ELF-1 (cell line): ENCODE data around the gene COPG2.
"Not testable (repeated sequence)": the region's sequence is repeated elsewhere in the genome, so short reads cannot be mapped to it uniquely, and the experiment has no call there.

ENCODE experiments used
- DNase-seq: peaks from one replicate; pipeline ENCODE4 v3.0.0-alpha.2; 2016; ENCODE audit warnings: low read depth, low spot score

COPG2 gene

DNA sequence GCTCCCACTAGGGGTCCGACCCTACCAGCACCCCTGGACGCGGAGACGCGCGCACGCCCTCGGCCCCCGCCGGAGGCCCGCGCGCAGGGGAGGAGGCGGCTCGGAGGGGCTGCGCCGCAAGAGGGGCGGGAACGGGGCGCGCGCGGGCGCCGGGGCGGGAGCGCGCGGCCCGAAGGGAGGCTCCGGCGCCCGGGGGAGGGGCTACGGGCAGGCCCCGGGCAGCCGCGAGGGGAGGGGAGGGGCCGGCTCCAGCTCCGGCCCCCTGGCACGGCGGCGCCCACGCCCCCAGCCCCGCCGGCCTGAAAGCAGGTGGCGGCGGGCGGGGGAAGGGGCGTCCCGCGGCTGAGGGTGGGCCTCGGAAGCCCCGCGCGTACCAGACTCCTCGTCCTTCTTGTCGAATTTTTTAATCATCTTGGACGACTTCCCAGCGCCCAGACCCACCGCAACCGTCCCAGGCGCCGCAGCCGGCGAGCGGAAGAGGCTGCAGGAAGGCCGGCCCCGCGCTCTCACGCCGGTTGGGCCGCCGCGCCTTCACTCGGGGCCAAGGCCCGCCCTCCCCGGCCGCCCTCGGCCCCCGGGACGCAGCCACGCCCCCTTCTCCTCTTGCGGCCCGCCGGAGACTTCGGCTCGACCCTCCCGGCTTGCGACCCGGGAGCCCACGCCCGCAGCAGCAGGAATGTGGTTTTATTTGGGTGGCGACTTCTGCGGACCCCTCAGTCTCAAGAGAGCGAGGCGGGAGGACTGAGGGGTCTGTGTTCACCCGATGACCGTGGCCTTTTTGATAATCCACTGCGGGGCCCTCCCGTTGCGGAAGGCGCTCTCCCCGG is at the start of gene COPG2:
TSS of gene COPG2 (minus strand) at position 491 of the 827 bp plus-strand sequence. CDS start at position 411, 80 bp downstream.
- DNase-seq, result peak; percentile 92

DNA sequence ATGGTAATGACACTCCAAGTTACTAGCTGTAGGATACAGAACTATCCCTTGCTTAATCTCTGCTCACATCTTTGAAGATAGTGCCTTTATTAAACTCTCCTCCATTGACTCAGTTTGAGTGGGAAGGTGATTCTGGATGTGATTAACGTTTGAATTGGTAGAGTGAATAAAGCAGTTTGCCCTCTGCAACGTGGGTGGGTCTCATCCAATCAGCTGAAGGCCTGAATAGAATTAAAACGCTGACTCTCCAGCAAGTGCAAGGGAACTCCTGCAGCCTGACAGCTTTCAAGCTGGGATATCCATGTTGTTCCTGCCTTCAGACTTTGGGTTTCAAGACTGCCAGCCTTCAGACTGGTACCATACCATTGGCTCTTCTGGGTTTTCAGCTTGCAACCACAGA is 43.9 kb upstream of the COPG2 start:
- no peak for DNase-seq

- no peak for DNase-seq
Measured at GRCh38 chr7:130708766-130709165, 40.2 kb upstream of the COPG2 start.

- no peak for DNase-seq
Measured at GRCh38 chr7:130708001-130708400, 39.5 kb upstream of the COPG2 start.

DNA sequence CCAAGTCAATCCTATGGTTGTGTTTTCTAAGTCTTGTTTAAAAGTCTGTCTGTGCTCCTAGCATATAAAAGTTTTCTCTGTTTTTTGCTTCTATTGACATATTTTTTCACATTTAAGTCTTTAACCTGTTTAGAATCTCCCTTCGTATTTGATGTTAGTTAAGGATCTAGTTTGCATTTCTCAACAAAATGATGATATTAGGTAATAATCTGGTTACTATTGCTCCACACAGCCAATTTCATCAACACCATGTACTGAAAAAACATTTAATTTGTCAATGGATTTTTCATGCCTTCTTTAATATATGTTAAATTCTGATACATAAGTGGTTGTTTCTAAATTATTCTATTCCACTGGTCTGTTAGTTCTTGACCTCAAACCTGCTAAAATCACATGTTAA is 35.3 kb upstream of the COPG2 start:
- DNase-seq, result no peak

DNA sequence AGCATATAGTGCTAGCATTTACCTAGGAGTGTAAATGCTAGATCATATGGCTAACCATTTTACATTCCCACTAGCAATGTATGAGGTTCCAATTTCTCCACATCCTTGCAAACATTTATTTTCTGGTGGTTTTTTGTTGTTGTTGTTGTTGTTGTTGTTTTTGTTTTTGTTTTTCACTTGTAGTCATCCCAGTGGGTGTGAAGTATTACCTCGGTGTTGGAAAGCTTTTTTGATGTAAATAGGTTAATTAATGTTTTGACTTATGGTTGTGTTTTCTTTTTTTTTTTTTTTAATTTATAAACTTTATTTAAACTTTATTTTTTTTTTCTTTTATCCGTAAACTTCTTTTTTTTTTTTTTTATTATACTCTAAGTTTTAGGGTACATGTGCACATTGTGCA is 33.1 kb upstream of the COPG2 start:
- DNase-seq, result no peak

DNA sequence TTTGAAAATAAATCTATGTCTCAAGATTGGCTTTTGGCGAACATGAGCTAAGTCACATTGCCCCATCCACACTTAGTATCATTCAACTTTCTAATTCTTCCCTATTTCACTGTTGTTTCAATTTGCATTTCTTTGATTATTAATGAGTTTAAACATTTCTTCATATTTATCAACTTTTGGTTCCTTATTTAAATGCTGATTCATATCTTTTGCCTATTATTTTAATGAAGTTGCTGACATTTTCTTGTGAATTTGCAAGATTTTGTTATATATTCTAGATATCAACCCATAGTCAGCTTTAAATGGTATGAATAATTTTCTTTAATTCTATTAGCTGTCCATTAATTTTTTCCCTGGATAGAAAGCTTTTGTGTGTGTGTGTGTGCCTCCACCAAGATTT is 32.2 kb upstream of the COPG2 start:
- no peak for DNase-seq

GRCh38 chr7:130699686-130700085 is 31.1 kb upstream of the COPG2 start:
- no peak for DNase-seq

DNA sequence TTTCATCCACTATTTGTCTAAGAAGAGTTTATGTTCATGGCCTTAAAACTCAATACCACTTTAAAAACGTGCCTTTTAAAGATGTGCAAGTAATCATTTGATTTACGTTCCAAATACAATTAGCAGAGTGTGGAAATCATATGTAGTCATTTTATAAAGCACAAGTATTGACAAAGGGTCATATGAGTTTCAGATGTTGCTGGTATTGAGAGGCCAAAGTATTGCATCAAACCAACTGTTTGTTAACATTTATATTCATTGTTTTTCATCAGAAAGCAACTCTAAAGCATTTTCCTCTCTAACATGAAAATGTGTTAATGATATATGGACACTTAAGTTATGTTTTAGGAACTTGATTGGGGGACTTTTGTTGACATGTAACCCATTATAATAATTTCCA is 29.3 kb upstream of the COPG2 start:
- DNase-seq, result no peak

- DNase-seq, result no peak
Measured at GRCh38 chr7:130695840-130696239, 27.3 kb upstream of the COPG2 start.

GRCh38 chr7:130692396-130692795 is 23.8 kb upstream of the COPG2 start:
- DNase-seq, result not testable (repeated sequence)

DNA sequence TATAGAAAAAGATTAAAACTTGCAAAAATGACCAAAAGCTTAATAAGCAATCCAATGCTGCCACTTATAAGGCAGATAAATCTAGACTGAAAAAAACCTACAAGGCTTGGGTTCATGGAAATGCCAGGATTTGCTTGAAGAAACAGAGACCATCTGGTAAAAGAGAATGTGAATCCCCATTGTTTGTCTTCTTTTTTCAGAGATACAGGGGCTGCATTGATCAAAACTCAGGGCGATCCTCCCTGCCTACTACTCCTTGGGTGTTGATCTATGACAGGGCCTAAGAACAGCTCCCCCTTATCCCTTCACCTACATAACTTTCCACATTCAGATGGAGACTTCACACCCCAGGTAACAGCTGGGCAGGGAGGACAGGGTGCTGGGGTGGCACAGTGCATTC is 21.1 kb upstream of the COPG2 start:
- no peak for DNase-seq

GRCh38 chr7:130683026-130683425 is 14.5 kb upstream of the COPG2 start:
- no peak for DNase-seq

DNA sequence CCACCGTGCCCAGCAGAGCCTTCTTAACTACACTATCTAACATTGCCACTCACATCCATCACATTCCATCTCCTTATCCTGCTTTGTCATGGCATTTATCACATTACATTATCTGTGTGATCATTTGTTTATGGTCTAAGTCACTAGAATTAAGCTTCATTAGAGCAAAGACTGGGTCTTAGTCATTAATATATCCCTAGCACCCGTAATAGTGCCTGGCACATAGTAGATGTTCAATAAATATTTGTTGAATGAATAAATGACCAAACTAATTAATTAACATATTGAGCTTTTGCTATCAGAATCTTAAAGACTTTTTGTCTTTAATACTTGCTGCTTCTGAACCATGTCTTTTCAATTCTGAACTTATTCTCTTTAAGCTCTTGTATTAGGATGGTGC is 5.9 kb upstream of the COPG2 start:
- DNase-seq, result no peak

- DNase-seq, result no peak
Measured at GRCh38 chr7:130673066-130673465, 4.5 kb upstream of the COPG2 start.

- DNase-seq, result no peak
Measured at GRCh38 chr7:130672146-130672545, 3.6 kb upstream of the COPG2 start.

DNA sequence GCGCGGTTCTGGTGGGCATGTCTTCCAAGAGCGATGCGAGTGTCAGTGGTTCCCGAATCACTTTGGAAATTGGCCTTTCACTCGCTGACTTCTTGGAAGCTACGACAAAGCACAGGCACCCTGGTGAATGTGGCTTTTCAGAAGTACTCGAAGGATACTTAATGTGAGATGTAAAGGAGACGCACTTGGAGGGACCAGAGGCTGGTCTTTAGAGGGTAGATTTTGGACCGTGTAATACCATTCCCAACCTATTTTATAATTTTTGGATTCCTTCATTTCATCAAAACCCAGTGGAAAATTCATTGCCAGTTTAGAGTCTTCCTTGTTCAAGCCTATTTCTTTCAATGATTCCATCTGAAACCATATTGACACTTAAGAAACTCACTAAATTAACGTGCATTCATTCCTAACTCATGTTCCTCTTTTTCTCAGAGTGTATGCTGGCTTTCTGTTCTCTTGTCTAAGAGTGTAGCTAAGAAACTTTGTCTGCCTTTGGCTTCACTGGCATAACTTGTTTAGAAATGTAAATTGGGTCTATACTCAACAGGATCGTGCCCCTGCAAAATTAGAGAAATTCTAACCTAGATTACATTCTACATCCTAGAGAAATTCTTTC is 645 bp upstream of the COPG2 start:
- no peak for DNase-seq

DNA sequence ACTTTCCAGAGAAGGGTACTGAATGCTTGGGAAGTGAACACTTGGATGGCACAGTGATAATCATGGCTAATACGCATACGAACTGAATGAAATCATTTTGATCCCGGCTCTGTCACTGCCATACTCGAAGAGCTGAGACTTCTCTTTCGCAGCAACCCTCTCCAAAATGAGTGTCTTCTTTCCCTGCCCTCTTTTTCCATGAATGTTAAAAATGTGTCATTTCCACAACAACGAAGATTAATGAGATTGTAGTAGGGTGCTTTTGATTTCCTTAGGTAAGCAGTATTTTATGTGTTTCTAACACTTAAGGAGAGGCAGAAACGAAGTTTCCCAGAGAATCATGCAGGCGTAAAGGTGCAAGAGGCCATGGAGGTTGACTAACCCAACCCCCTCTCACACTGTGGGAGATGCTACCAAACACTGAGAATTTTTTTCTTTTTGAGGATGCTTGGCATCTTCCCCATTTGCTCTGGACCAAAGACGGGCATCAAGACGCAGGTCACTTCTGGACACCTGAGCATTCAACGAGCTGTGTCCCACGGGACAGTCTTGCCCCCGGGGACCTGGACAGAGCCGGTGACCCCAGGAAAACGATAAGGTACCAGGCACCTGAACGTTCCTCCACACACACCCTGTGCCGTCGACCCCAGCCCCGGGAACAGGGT is 823 bp downstream of the COPG2 start:
- DNase-seq, result no peak

DNA sequence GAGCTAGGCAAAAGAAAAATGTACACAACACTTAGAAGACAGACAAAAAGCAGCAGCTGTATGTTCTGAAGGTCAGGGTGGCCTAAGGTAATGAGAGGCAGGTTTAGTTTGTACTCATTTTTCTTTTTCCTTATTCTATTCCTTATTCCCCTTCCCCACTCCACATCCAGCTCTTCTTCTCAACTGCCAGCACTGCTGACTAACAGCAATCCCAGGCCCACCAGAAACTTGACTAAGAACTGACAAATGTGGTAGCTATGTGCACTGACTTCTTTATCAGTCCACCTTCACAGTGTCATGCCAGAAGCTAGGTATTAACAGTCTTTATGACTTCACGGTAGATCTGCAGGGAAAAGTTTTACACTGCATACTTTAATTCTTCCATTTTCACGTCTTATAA is 6.1 kb downstream of the COPG2 start:
- DNase-seq, result peak; percentile 3

DNA sequence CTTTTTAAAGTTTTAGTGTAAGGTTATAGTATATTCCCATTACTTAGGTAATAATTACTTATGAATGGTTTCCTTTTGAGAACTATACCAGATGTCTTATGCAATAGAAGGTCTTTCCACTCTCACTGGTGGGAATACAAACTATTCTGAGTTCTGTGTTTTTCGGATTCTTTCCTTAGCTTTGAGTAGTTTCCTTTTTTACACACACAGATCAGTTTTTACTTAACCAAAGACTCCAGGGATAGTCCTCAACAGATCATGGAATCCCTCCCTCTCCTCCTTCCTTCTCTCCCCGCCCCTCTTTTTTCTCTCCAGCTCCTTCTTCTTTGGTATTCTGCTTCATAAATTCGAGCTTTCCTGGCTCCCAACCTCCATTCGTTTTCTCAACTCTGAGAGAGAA is 13.3 kb downstream of the COPG2 start:
- no peak for DNase-seq

GRCh38 chr7:130654850-130655249 is 13.7 kb downstream of the COPG2 start:
- no peak for DNase-seq

DNA sequence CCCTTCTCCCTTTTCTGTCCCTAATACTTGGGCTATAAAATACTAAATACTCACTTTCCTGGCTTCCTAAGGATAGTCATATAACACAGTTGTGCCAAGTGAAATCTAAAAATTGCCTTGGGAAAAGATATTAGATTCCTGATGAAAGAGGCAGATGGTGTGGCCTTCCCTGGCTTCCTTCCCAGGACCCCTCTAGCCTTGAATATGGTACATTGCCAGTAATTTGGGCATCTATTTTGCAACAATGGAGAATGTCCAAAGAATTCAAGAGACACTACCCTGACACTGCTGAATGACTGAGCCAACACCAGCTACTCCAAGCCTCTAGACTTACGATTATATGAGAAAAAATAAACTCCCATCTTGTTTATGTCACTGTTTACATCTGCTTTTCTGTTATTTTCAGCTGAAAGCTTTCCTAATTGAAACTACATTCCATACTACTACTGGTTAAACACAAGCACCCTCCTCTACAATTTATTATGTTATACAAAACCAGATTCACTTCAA is 17.9 kb downstream of the COPG2 start:
- no peak for DNase-seq
